Endometrial microvascular endothelial cells (primary cell): ENCODE measurements around the gene GOLGA1. TPM values are rescaled to one million over a fixed set of nuclear protein-coding genes. Genes with fewer than 3 reads are reported as not detected.
"Not testable (repeated sequence)": the region's sequence is repeated elsewhere in the genome, so short reads cannot be mapped to it uniquely, and the experiment has no call there.

Experiments used
- in situ Hi-C: cut with HindIII; loops from 2 replicates; pipeline ENCODE4 v1.10.0; 2017; ENCODE audit warnings: low sequenced_read_pairs, low pct_unique_long_range_greater_than_20kb; ENCODE audit errors: inconsistent ontology term
- total RNA-seq: library from RNA; depleted of rRNA; stranded (reverse); fragments of >200 nt; gene quantifications from one replicate; pipeline ENCODE4 v1.2.3, GENCODE V29; 2015; ENCODE audit errors: inconsistent ontology term

Gene GOLGA1, protein sequence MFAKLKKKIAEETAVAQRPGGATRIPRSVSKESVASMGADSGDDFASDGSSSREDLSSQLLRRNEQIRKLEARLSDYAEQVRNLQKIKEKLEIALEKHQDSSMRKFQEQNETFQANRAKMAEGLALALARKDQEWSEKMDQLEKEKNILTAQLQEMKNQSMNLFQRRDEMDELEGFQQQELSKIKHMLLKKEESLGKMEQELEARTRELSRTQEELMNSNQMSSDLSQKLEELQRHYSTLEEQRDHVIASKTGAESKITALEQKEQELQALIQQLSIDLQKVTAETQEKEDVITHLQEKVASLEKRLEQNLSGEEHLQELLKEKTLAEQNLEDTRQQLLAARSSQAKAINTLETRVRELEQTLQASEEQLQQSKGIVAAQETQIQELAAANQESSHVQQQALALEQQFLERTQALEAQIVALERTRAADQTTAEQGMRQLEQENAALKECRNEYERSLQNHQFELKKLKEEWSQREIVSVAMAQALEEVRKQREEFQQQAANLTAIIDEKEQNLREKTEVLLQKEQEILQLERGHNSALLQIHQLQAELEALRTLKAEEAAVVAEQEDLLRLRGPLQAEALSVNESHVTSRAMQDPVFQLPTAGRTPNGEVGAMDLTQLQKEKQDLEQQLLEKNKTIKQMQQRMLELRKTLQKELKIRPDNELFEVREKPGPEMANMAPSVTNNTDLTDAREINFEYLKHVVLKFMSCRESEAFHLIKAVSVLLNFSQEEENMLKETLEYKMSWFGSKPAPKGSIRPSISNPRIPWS
- 15.4 TPM for total RNA-seq

DNA sequence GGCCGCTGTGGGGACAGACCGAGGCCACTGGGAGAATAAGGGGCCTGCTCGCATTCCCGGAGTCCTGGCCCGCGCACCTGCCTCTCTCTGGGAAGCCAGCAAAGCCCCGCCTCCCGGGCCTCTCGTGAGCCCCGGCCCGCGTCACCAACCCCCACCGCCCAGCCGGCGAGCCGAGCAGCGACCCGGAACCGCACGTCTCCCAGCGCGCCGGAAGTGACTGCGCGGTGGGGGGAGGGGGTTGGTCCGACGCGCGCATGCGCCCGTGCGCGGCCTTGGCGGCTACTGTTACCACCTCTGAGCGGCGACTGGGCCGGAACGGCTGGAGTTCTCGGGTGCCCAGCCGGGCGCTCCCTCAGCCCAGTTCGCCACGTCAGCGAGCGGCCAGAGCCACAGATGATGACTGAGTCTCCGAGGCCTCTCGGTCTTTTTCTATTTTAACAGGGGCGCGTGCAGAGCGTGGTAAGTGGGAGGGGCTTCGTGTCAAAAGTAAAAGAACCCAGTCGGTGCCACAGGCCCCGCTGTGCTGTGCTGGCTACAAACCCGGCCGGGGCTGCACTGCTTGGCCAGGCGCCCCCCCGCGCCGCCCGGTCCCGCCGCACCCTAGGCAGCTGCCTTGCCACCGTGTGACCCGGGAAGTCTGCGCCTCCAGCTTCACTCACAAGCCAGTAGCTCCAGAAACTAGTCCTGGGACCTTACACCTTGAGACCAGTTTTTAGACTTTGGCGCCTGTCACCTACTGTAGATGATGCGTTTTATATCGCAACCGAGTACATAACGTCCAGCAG is at the start of gene GOLGA1:
GOLGA1 (minus strand) TSS at position 190 of the 785 bp plus-strand sequence. CDS start 2,372 bp downstream, outside the sequence.
- in situ Hi-C loops: no loop called here

DNA sequence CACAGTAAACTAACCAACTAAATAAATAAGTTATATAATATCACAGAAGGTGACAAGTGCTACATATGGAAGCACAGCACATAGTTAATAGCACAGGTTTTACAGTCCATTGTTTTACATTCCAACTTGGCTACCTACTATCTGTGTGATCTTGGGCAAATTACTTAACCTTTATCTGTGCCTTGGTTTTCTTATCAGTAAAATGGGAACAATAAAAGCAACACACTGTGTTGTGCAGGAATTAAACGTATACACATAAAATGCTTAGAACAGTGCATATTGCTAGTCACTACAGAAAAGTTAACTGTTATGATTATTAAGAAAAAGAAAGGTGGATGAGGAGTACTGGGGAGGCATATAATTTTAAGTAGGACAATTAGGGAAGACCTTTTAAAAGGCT is 42.8 kb upstream of the GOLGA1 start:
- in situ Hi-C loops: no loop called here

DNA sequence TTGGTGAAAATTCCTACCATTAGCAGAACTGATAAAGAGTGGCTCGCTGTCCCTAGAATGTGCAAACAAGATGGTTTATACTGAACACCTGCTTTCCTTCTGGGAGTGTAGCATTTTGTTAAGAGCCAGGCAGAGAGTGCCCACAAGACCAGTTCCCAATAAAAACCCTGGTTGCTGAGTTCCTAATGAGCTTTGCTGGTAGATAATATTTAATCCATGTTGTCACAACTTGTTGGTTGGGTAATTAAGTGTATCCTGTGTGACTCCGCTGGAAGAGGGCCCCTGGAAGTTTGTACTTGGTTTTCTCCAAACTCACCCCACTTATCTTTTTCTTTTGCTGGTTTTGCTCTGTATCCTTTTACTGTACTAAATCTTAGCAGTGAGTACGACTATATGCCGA is 39.5 kb upstream of the GOLGA1 start:
- in situ Hi-C loops: no loop called here

DNA sequence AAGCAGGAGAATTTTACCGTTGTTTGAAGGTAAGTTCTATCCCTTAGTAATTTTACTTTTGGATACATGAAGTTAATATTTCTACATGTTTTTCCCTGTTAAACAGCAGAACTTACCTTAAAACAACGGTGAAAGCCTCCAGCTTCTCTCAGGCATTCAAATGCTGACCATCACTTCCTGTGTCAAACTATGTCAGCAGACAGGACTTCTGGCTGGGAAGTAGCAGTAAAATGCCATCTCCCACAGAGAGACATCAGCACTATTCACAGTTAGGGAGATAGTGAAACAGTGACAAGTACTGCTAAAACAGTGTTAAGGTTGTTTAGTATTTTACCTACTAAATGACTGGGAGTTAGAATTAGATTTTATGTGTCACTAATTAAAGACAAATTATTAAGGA is 34.2 kb upstream of the GOLGA1 start:
- in situ Hi-C loops: no loop called here

DNA sequence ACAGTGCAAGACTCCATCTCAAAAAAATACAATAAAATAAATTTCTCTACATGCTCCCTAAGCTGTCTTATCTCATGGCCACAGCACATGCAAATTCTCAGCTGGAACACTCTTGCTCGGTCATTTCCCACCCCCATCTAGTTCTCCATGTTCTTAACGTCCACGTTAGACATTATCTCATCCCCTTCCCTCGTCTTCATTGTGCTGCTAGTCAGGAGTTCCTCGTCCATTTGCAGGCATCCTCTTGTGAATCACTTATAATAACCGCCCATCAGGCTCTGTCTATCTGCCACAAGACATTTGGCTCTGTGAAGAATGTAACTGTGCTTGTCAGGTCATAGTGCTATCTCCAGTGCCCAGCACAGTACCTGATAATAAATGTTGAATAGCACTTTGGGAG is 32.9 kb upstream of the GOLGA1 start:
- in situ Hi-C loops: no loop called here

DNA sequence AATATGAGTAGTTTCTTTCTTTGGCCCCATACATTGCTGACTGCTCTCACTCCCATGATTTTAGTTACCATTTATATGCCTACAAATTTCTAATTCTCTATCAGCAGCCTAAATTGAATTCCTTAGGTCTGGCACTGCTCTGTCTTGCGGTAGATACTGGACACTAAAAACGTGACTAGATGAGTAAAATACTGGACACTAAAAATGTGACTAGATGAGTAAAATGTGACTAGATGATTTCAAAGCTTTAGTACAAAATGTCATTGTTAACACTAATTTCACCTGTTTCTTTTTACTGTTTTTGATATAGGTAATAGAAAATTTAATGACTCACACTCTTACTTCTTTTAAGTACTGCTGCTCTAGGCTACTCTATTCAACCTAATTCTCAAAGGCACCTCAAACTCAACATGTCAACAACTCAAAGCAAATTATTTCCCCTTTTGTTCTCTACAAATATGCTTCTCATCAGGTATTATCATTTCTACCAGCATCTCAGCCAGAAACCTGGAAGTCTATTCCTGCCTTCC is 31.4 kb upstream of the GOLGA1 start:
- in situ Hi-C loops: no loop called here

DNA sequence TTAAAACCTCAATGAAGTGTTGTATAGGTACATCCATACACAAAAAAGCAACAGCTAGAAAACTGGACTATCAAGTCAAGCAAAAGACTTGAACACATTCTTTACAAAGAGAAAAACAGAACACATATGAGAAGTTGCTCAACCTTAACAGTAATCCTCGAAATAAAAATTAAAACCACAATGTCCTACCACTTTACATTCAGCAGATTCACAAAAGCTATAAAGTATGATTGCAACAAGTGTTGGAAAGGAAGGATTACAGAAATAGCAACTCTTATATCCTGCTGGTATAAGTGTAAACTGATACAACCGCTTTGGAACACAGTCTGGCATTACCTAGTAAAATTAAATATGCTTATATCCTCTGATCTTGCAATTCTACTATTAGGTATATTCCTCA is 28.5 kb upstream of the GOLGA1 start:
- in situ Hi-C loops: no loop called here

DNA sequence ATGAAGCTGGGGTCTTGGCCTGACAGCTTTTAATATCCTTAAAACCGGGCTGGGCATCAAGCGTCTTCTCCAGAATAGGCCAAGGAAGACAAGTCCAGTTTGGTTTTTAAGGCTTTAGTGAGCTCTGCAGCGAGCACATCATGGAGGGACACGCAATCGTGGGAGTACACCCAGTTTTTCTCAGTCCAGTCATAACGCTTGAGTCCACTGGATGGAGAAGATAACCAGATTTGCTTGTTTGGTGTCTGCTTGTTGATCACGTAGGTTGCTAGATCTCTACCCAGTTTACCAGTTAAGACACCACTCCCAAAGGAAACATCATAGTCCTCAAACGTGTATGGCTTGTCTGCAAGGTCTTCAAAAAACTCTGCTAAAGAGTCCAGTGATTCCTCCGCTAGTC is 27.4 kb upstream of the GOLGA1 start:
- in situ Hi-C loops: no loop called here

DNA sequence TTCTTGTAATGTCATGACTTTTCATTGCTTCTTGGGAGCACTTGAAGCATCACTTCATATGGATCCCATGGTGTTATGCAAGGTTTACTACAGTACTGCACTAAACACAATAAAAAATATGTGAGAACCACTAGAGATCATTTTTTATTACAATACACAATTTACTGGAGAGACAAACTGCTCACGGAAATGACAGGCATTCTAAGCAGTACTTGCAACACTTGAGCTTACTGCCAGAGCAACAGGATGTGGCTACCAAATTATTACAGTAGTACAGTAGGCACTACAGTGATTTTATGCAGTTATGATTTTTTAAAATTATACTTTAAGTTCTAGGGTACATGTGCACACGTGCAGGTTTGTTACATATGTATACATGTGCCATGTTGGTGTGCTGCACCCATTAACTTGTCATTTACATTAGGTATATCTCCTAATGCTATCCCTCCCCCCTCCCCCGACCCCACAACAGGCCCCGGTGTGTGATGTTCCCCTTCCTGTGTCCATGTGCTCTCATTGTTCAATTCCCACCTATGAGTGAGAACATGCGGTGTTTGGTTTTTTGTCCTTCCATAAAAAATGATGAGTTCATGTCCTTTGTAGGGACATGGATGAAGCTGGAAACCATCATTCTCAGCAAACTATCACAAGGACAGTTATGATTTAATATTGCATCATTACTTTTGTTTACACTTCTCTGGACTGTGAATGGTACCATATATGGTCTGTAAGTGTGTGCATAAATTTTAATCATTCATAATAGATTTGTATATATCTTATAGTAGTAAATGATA is 25.1 kb upstream of the GOLGA1 start:
- in situ Hi-C loops: not testable (repeated sequence)

DNA sequence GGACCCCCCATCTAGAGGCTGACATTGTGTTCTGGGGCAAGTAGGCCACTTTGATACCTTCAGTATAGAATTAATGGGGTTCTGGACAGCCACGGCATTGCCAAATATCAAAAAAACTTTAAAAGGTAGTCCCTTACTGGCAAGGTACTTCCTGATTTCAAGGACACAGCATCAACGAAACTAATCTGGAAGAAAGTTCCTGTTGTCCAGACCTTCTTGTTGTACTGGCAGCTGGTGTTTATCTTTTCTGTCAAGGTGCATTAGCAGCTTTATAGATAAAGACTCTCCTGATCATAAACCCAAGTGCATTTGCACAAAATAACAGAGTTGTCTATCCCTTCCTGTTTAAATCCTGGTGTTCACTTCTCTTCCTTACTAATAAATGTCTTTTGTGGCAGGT is 23.7 kb upstream of the GOLGA1 start:
- in situ Hi-C loops: no loop called here

DNA sequence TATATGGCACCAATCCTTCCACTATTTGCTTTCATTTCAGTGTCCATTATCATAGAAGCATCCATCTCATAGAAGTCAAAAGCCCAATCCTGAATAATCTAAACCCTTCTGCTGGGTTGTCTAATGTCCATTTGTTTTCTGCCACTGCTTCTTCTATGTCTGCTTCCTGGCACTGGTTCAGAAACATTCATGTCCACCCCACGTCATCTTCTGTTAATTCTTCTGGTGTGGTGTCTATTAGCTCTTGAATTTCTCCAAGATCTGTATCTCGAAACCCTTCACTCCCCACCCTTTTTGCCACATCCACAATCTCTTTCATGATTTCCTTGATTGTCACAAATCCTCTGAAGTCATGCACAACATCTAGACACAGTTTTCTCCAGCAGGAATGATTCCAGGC is 23.2 kb upstream of the GOLGA1 start:
- in situ Hi-C loops: no loop called here

DNA sequence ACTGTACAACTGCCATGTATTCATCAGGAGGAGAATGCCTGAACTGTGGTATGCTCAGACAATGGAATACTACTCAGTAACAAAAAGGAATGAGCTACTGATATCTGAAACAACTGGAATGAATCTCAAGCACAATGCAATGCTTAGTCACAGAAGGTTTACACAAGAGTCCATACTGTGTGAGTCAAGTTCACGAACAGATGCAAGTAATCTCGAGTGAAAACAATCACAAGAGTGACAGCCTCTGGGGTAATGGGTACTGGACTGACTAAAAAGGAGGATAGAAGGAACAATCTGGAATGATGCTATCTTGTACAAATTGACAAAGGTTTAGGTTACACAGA is 19.5 kb upstream of the GOLGA1 start:
- in situ Hi-C loops: no loop called here

DNA sequence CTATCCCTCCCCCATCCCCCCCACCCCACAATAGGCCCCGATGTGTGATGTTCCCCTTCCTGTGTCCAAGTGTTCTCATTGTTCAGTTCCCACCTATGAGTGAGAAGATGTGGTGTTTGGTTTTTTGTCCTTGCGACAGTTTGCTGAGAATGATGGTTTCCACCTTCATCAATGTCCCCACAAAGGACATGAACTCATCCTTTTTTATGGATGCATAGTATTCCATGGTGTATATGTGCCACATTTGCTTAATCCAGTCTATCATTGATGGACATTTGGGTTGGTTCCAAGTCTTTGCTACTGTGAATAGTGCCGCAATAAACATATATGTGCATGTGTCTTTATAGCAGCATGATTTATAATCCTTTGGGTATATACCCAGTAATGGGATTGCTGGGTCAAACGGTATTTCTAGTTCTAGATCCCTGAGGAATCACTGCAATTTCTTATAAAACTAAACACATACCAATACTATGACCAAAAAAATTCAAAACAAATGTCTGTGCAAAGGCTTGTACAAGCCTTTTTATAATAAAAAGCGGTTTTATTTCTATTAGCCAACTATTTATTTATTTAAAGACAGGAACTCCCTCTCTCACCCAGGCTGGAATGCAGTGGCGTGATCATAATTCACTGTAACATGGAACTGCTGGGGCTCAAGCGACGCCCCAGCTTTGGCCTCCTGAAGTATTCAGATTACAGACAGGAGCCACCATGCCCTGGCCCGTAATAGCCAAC is 19.0 kb upstream of the GOLGA1 start:
- in situ Hi-C loops: not testable (repeated sequence)

DNA sequence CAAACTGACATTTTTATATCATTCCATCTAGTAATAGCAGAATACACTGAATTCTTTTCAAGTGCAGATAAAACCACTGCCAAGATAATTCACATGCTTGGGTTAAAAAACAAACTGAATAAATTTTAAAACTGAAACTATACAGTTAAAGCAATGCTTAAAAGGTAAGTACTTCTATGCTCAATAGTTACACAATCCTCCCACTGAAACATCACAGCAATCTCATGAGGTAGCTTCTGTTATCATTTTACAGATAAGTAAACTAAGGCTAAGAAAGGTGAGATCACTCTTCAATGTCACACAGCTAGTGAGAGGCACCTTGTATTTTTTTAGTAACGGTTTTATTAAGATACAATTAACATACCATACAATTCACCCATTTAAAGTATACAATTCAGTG is 13.4 kb upstream of the GOLGA1 start:
- in situ Hi-C loops: no loop called here

DNA sequence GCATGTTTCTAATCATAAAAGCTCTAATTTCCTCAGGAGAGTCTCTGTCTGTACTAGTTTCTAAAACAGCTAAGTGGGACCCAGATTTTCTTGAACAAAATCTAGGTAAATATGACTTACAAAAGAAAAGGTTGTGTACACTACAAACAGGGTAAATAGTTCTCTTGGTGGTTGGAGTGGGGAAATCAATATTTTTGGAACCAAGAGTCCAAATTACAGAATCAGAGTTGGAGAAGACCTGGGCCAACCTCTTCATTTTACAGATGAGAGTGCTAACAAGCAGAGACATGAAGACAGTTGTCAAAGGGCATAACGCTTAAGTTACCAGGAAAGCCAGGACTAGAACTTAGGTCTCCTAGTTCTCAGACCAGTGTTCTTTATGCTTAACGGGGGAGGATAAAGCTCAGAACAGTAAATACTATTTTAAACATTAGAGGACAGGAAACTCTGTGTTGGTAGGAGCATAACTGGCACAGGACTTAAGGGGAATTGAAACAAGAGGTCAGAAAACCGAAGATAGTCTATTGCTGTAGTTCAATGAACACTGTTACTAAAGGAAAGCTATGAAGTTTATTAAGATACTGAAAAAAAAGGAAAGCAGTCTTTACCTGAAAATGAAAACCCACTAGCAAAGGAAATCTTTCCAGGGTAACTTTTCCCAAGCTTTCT is 9.3 kb upstream of the GOLGA1 start:
- in situ Hi-C loops: no loop called here

DNA sequence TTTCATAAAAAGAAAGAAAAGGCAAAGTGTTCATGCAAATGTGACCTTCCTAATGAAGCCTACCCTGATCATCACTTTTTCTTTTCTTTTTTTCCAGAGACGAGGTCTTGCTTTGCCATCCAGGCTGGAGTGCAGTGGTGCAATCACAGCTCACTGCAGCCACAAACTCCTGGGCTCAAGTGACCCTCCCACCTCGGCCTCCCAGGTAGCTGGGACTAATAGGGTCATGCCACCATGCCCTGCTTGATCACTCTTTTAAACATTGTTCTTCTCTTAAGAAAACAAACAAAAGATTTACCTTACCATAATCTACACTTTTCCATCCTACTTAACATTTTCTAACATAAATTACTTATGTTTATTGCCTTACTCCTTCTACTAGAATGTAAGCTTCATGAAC is 8.5 kb upstream of the GOLGA1 start:
- in situ Hi-C loops: no loop called here

DNA sequence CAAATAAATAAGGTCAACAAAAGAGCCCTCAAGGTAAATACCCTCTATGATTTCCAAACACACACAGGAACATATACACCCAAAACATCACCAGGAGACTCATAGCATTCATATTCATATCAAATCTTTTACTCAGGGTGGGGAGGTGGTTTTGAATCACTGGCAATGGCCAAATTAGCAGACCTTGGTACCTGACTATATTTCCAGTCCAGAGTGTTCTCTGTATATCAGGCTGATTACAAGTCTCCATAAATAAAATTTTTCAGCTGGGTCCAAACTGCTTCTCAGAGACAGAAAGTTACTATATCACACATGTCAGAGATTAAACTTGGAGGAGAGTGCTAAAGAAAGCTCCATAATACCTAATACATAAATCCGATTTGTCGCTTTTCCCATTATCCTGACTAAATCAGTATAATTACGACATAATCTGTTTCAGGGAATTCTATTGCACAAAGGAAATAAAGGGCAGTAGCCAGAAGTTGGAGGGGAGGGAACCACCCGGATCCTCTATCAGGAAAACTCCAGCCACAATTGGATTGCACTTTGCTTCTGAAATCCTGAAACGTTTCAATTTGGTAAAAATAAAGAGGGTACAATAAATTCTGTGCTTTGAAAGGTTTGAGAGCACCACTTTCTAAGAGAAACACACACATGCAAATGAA is 7.0 kb upstream of the GOLGA1 start:
- in situ Hi-C loops: no loop called here
